ENCODE measurements around the gene IFI35. TPM values are rescaled to one million over a fixed set of nuclear protein-coding genes. Genes with fewer than 3 reads are reported as not detected.

IFI35 gene
- total and polyA plus RNA-seq, 2 of the 8 experiments (the other 6 are each of a cell fraction or from before 2014, with no cell fraction given): 2.5 to 4.7 TPM

DNA sequence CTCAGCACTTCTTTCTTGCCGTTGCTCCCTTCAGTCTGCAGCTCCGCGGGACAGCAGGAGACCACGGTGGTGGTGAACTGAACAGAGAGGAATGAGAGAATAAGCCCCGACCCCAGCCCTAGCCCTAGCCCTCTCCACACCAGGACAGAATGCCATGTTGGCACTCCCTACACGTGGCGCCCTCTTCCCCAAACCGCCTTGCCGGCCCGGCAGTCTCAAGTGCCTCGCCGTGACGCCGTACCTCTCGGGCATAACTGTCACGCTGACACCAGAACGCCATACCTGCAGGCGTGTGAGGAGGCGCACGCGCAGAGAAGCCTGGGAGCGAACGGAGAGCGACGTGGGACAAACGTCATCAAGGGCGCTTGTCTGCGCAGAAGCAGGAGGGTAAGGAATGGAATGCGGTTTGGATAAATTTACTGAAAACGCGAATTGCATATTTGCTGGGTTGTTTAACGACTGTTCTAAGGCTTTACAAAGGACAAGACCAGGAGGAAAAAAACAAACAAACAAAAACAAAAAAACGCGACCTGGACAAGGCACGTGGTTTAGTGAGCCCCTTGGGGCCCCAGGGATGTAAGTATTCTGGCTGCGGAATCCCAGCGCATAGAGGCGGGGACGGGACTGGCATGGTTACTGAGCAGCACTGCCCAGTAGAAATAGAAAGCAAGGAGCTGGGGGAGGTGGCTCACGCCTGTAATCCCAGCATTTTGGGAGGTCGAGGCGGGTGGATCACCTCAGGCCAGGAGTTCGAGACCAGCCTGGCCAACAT lies 42.2 kb upstream of the IFI35 start, which contains the start of gene AARSD1 (continued):
- TF ChIP-seq, protein P1, sequence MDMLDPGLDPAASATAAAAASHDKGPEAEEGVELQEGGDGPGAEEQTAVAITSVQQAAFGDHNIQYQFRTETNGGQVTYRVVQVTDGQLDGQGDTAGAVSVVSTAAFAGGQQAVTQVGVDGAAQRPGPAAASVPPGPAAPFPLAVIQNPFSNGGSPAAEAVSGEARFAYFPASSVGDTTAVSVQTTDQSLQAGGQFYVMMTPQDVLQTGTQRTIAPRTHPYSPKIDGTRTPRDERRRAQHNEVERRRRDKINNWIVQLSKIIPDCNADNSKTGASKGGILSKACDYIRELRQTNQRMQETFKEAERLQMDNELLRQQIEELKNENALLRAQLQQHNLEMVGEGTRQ (IDR thresholded peaks at IDR 0.05; ENCODE audit: low read length): no peak
- no peak for TF ChIP-seq BACH1 (IDR thresholded peaks at IDR 0.05; ENCODE audit: low read length)
- no peak for TF ChIP-seq ATF3 (IDR thresholded peaks at IDR 0.05; ENCODE audit: insufficient read depth, low read depth, low read length)
- peak in 1 of 2 experiments; percentile 88; a peak in 2 of 3 replicates for TF ChIP-seq POLR2A (IDR thresholded peaks at IDR 0.05; ENCODE audit: control extremely low read depth in 1 of 2, low read depth in 2 of 2, low read length in 2 of 2)
- no peak for TF ChIP-seq SIRT6 (IDR thresholded peaks at IDR 0.05; ENCODE audit: low read length)
- TF ChIP-seq SIN3A (conservative IDR thresholded peaks at IDR 0.05 in 1 of 2, IDR thresholded peaks at IDR 0.05 in 1 of 2; ENCODE audit: low read depth in 1 of 2, low read length in 2 of 2): peak; percentile 49 to 91
- no peak for TF ChIP-seq CHD2 (IDR thresholded peaks at IDR 0.05; ENCODE audit: low read length)
- peak; percentile 71 for TF ChIP-seq TAF1 (IDR thresholded peaks at IDR 0.05; ENCODE audit: low read depth, low read length)
- TF ChIP-seq TEAD4 (IDR thresholded peaks at IDR 0.05; ENCODE audit: low read depth, low read length): peak; percentile 64; the same call in 1 of the 2 replicates
- 0 out of 2 replicates have a peak, but pooled peaks have one; percentile 34 for TF ChIP-seq SP4 (IDR thresholded peaks at IDR 0.05; ENCODE audit: low read length)
- TF ChIP-seq NRF1 (IDR thresholded peaks at IDR 0.05; ENCODE audit: low read depth, low read length): peak; percentile 76
- TF ChIP-seq CTBP2 (IDR thresholded peaks at IDR 0.05; ENCODE audit: borderline replicate concordance, insufficient read depth, insufficient read length, low read length): no peak
- TF ChIP-seq YY1 (IDR thresholded peaks at IDR 0.05; ENCODE audit: low read depth, low read length): peak; percentile 83; the same call in 1 of the 2 replicates
- peak; percentile 97 for TF ChIP-seq CREB1 (IDR thresholded peaks at IDR 0.05)
- TF ChIP-seq MAX (IDR thresholded peaks at IDR 0.05): peak; percentile 96
- TF ChIP-seq CTCF (IDR thresholded peaks at IDR 0.05; ENCODE audit: control extremely low read depth in 1 of 3, insufficient read depth in 1 of 3, low read depth in 1 of 3, low read length in 3 of 3): no peak
- TF ChIP-seq PHF8 (conservative IDR thresholded peaks at IDR 0.05; ENCODE audit: low read depth, low read length): peak; percentile 63
- TF ChIP-seq SIX5 (IDR thresholded peaks at IDR 0.05; ENCODE audit: low read depth, low read length): no peak
- peak; percentile 79 for TF ChIP-seq ASH2L (IDR thresholded peaks at IDR 0.05; ENCODE audit: low read length)

Data from H1 (cell line).